Stomach (tissue), 4 donors: ENCODE results near the gene GUCD1.

Experiments used
- CTCF ChIP-seq, 7 experiments: fragments of 450-650 bp in 4 of 7; fragments of 200-600 bp in 3 of 7; sonication (generic) in 3 of 7; IDR thresholded peaks; one replicate each; pipeline ENCODE4 v1.5.1; 2016 to 2019; ENCODE audit warnings: antibody characterized with exemption in 7 of 7, control low read depth in 2 of 7, mild to moderate bottlenecking in 1 of 7
- EP300 ChIP-seq: sonication (generic); formaldehyde crosslinking; IDR thresholded peaks from one replicate; pipeline ENCODE4 v1.6.1; 2017; ENCODE audit warnings: antibody characterized with exemption
- POLR2A ChIP-seq, 4 donors: fragments of 450-650 bp; IDR thresholded peaks; one replicate each; pipeline ENCODE4 v1.6.1; 2016; ENCODE audit warnings: antibody characterized with exemption in 4 of 4, control low read depth in 2 of 4, mild to moderate bottlenecking in 1 of 4, moderate library complexity in 1 of 4
- POLR2AphosphoS5 ChIP-seq, 3 donors: sonication (generic); formaldehyde crosslinking; IDR thresholded peaks; one replicate each; pipeline ENCODE4 v1.6.1; 2016; ENCODE audit warnings: antibody characterized with exemption in 3 of 3

DNA sequence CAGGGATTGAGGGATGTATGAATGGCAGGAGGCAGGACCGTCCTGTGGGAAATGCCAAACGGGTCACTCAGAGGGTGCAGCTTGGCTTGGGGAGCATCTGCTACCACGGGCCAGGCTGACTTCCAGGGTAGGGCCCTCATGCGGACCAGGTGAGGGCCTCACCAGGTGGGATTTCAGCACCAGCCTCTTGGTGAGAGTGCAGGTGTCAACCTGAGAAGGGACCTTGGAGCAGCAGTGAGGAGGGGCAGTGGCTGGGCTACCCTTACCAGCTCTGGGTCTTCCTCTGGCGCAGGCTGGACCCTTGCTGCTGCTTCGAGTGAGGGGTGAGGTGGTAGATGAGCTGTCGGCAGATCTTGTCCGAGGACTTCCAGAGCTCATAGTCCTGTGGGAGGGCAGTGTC, 33.0 kb upstream of the GUCD1 start:
- no peak for TF ChIP-seq CTCF (IDR thresholded peaks at IDR 0.05)
- no peak for TF ChIP-seq POLR2AphosphoS5 (IDR thresholded peaks at IDR 0.05)
- no peak for TF ChIP-seq POLR2A (IDR thresholded peaks at IDR 0.05)
- TF ChIP-seq EP300, result no peak
